HG02798 (cell line): ENCODE results near the gene LCN9.
"Not testable (repeated sequence)": the region's sequence is repeated elsewhere in the genome, so short reads cannot be mapped to it uniquely, and the experiment has no call there.

Experiments used
- ATAC-seq: cut with Tn5 transposase; IDR thresholded peaks from one replicate; pipeline ENCODE4 v1.9.1; 2021; ENCODE audit warnings: mild to moderate bottlenecking; ENCODE audit not compliant: unreplicated experiment, poor library complexity

Gene LCN9, protein sequence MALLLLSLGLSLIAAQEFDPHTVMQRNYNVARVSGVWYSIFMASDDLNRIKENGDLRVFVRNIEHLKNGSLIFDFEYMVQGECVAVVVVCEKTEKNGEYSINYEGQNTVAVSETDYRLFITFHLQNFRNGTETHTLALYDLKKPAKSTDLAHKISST

DNA sequence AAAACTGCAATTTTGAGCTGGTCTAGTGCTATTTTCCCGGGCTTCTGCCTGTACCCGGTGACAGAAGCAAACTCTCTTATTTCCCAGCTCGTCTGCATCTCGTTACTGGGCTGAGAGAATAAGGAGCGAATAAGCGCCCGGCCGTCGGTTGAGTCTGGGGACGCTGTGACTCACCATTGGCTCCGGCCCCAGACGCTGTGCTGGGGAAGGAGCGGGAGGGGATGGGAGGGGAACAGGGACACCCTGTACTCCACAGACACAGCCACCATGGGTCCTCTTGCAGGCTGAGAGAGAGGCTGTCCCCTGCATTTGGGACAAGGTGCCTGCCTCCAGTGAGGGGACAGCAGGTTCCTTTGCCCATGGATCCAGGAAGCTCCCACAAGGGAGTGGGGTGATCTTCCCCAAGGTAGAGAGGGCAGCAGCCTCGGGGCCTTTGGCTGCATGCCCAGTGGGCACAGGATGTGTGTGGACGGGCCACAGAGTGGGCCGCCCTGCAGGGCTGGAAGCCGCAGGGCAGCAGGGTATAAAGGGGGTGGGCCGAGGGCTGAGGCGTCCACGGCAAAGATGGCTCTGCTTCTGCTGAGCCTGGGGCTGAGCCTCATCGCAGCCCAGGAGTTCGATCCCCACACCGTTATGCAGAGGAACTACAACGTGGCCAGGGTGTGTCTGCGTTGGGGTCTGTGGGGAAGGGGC, at the start of gene LCN9:
Gene LCN9 (plus strand): TSS at position 552 of the 693 bp plus-strand sequence. CDS start 13 bp downstream, at position 565.
- ATAC-seq: no peak

DNA sequence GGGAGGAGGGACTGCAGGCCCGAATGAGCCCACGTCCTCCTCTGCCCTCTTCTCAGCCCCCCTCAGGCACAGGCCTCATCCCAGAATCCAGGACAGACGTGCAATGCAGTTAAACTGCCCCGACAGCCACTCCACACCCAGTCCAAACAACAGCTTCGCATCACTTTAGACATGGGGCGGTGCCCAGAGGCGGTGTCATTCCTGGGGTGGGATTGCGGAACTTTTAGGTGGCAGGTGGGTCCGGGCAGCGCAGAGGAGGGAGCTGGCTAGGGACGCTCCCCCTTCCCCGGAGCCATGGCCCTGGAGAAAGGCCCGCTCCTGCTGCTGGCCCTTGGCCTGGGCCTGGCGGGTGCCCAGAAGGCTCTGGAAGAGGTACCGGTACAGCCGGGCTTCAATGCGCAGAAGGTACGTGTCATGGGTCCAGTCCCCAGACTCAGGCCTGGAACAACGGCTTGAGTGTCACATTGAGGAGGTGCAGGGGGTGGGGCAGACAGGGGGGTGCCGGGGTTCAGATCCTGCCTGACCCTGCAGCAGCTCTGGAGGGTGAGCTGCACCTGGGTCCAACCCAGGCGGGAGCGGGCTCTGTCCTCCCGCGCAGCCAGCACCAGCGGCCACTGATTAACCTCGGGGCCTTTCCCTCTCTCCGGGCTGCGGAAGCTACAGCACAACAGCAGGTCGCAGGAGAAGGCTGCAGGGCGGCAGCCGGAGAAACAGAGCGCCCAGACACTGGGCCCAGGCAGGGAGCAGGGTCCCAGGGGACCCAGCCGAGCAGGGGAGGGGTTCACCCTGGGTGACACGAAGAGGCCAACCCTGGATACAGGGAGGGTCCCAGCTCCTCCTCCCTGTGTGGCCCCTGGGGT, 48.9 kb upstream of the LCN9 start:
- no peak for ATAC-seq

GRCh38 chr9:135614821-135615665, 48.1 kb upstream of the LCN9 start:
- ATAC-seq: no peak

DNA sequence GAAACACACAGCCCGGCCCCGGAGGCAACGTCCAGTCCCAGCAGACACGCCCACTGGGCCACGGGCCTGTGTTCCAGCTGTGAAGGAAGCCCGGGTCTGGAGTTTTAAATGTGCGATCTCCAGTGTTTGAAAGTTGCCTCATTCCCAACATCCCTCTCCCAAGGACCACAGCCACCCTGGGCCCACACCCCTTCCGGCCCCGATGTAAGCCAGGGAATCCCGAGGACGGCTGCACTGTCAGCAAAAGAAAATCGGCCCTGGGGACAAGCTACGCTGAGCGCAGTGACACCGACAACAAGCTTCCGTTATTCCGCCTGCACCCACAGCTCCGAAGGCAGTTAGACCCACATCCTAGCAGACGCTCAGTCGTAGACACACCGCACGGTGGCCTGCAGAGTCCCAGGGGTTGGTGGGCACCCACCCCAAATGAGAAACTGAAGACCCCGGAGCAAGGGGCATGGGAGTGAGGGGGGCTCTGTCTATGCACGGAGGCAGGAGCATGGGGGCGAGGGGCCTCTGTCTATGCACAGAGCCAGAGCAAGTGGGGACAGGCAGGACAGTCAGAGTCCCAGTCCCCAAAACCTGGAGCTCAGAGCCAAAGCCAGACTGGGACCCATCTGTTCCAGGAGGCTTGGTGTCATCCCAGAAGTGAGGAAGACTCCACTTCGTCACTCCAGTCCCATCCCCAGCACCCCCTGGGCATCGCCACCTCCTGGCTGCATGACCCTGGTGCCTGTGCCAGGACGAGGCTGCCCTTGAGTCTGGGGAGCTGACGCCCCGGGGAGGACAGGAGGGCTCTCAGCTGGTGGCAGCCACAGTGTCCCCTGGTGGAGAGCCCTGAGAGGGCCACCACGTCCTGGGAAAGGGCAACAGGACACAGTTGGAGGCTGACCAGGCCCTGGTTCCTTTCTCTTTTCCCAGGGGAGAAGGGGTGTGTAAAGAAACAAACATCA, 47.2 kb upstream of the LCN9 start:
- no peak for ATAC-seq

DNA sequence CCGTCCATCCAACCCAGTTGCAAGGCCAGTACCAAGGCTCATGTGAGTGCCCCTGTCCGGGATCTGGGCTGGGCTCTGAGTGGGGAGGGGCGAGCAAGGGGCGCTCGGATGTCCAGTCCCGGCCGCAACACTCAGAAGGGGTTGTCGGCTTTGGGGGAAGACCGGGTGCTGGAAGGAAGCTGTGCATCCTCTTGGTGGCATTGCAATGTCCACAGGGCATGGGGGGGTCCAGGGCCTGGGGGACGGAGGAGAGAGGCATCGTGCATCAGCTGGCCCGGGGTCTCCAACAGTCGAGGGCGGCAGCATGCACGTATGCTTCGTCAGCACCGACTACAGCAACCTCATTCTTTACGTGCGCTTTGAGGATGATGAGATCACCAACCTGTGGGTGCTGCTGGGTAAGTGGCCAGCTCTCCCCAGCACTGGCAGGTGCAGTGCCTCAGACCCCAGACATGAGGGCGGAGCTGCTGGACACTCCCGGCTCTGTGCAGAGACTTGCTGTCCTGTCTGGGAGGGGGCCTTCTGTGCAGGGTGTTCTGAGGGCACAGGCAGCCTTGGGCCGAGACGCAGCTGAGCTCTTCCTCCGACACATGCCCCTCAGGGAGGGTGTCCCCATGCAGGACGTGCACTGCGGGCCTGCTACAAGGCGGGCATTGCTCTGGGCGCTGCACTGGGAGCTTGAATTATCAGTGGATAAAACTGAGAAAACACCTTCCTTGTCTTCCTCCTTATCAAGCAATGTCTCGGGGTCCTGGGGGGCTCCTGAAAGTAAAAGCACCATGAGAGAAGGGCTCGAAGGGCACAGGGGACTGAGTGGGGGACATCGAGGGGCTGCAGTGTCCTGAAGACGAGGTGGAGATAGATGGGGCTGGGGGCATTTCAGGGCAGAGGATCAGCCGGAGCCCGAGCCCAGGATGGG, 46.2 kb upstream of the LCN9 start:
- no peak for ATAC-seq

- ATAC-seq: no peak
Measured at GRCh38 chr9:135617538-135617900, 45.6 kb upstream of the LCN9 start.

DNA sequence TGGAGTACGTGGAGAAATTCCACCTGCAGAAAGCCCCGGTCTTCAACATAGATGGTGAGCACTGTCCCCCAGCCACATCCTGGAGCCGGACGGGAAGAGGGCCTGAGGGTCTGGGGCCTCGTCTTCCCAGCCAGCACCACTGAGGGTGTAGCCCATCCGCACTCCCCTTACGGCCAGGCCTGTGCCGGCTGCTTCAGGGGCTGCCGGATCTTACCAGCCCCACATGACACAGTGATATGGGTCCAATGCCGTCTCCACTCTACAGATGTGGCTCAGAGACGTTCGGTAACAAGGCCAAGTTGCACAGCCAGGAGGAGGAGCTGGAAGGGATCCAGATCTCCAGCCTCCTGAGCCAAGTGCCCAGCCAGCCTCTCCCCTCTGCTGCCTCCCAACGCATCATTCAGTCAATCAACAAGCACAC, 45.1 kb upstream of the LCN9 start:
- ATAC-seq: no peak

DNA sequence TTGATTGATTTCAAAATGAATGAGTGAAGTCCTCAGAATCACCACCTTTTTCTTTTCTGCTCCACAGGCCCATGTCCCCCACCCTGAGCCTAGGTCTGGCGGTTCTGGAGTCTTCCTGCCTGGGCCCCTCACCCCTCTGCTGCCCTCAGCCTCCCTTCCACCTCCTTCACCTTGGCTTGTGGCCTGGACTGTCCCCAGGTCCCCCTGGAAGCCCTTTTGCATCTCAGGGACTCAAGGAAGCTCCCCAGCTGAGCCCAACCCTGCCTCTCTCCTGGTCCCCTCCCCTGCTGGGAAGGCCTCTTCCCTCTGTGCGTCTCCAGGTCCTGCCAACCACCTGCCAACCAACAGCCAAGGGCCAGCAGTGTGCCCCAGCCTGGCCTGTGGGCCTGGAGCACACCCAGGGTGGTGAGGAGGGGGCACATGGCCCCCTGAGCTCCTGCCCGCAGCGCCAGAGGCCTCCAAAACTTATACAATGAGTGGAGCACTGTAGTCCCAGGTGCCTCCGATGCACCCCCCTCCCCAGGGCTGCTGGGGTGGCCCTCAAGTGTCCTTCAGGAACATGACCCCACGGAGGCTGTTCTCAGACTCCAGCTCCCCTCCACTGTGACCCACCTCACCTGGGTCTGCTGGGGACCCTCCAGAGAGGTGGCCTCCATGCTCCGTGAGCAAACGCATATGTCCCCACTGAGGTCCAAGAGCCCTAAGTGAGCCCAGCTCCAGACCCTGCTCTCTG, 44.1 kb upstream of the LCN9 start:
- no peak for ATAC-seq

GRCh38 chr9:135619599-135619886, 43.6 kb upstream of the LCN9 start:
- ATAC-seq: no peak

- no peak for ATAC-seq
Measured at GRCh38 chr9:135620558-135620957, 42.6 kb upstream of the LCN9 start.

GRCh38 chr9:135622415-135623020, 40.6 kb upstream of the LCN9 start:
- no peak for ATAC-seq

DNA sequence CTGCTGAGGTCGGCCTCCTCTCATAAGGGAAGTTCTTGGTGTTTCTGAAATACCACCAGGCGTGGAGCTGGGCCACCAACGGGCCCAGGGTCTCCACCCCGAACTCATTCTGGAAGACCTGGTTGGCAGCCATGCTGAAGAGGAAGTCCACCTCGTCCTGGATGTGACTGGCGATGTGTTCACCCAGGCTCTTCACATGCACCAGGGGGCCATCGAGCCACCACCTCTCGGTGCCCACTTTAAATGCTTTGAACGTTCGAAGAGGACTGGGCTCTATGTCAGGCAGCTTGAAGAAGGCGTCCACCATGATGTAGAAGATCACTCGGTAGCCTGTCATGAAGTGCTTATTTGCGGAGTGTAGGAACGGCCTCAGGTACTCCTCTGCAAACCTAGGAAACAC, 38.8 kb upstream of the LCN9 start:
- ATAC-seq: no peak

GRCh38 chr9:135632841-135633240, 30.3 kb upstream of the LCN9 start:
- no peak for ATAC-seq

DNA sequence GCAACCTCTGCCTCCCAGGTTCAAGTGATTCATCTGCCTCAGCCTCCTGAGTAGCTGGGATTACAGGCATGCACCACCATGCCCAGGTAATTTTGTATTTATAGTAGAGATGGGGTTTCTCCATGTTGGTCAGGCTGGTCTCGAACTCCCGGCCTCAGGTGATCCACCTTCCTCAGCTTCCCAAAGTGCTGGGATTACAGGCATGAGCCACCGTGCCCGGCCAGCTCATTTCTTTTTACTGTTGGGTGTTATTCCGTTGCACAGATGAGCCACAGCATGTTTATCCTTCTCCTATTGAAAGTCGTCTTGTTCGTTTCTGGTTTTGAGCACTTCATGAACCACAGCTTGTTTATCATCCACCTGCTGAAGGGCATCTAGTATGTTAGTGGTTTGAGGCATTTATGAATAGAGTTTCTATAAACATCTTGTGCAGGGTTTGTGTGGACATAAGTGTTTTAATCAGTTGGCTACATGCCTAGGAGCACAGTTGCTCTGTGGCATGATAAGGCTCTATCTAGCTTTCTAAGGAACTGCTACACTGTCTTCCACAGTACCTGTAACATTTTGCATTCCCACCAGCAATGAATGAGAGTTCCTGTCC, 26.1 kb upstream of the LCN9 start:
- ATAC-seq: not testable (repeated sequence)

DNA sequence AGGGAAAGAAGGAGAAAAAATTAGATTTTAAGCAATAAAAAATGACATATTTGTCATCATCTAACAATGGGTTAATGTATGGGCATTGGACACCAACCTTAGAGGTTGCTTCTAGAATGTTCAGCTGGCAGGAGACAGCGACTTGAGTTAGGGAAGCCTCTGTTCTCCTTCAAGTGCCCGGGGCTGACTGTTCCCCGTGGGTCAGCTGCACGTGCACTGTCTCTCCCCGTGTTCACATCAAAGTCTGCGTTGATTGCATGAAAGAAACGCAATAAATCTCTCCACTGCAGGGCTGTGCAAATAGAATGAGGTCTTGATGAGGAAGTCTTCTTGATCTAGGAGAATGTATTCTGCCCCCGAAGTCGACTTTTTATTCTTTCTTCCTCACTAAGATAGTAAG, 23.9 kb upstream of the LCN9 start, which contains the start of gene GLT6D1:
Gene GLT6D1 (minus strand): TSS at position 345 of the 400 bp plus-strand sequence. CDS start 353 bp downstream, outside the sequence.
- ATAC-seq: no peak

DNA sequence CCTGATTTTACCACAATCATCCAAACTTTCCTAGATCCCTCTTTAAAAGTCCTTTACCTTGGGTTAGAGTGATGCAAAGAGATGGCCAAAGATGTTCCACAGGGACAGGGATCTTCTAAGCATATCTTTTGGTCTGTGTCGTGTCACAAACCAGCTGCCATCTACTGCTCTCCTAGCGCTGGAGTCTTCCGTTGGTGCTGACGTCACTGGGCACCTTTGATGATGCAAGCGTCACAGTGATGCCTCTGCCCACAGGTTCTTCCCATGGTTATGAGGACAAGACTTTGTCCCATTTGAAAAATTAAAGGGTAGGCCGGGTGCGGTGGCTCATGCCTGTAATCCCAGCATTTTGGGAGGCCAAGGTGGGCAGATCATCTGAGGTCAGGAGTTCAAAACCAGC, 22.1 kb upstream of the LCN9 start:
- no peak for ATAC-seq

DNA sequence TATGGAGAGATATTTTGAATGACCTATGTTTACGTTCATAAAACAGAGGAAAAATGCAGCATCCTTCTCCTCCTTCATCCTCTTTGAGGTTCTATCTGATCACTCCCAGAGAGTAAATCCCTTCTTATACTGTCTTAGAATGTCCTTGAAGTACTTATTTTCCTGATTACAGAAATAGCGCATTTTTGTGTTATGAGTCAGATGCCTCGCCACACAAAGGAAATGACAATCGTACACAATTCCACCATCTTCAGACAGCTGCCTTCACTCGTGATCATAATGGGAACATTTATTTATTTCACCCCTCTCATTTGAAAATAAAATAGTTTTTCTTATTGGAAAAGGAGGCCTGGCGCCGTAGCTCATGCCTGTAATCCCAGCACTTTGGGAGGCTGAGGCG, 21.4 kb upstream of the LCN9 start:
- no peak for ATAC-seq
